Left renal pelvis (tissue), 4 donors: ENCODE results near the gene SLC16A14. TPM values are rescaled to one million over a fixed set of nuclear protein-coding genes. Genes with fewer than 3 reads are reported as not detected.
"Not testable (repeated sequence)": the region's sequence is repeated elsewhere in the genome, so short reads cannot be mapped to it uniquely, and the experiment has no call there.

Experiments
- DNase-seq, 4 donors: peaks; one replicate each; pipeline ENCODE4 v3.0.0-alpha.2; 2013; ENCODE audit warnings: low read depth in 4 of 4, low spot score in 3 of 4
- polyA plus RNA-seq, 4 donors: library from polyadenylated mRNA; unstranded; fragments of 120-200 nt; gene quantifications; one replicate each; pipeline ENCODE4 v1.2.1, GENCODE V29; 2013; ENCODE audit not compliant: insufficient read length in 4 of 4

Gene SLC16A14
- 1 to 10 TPM; 4.7 to 9.4 (median 7.5) TPM for polyA plus RNA-seq

GRCh38 chr2:230068651-230069055 is at the start of gene SLC16A14:
Gene SLC16A14 (minus strand): TSS chr2:230068924. CDS start chr2:230059352, 9,572 bp downstream.
- DNase-seq = peak; percentile 62 to 68 (median 66)

GRCh38 chr2:230106771-230107170 is 38.0 kb upstream of the SLC16A14 start:
- DNase-seq = no peak

GRCh38 chr2:230101967-230102366 is 33.2 kb upstream of the SLC16A14 start:
- not testable (repeated sequence) for DNase-seq

GRCh38 chr2:230097841-230098240 is 29.1 kb upstream of the SLC16A14 start:
- DNase-seq = no peak

GRCh38 chr2:230097424-230097823 is 28.7 kb upstream of the SLC16A14 start:
- DNase-seq = no peak

GRCh38 chr2:230090967-230091366 is 22.2 kb upstream of the SLC16A14 start:
- no peak for DNase-seq

GRCh38 chr2:230085201-230085600 is 16.5 kb upstream of the SLC16A14 start:
- DNase-seq = no peak

GRCh38 chr2:230077851-230078547 is 9.3 kb upstream of the SLC16A14 start:
- DNase-seq = no peak

GRCh38 chr2:230076819-230077218 is 8.1 kb upstream of the SLC16A14 start:
- no peak for DNase-seq

- no peak for DNase-seq
These were observed 7.4 kb upstream of the SLC16A14 start for GRCh38 chr2:230075988-230076631.

- no peak for DNase-seq
These were observed 2.7 kb upstream of the SLC16A14 start for GRCh38 chr2:230071421-230071820.

GRCh38 chr2:230069402-230069801 is 678 bp upstream of the SLC16A14 start:
- DNase-seq = no peak

GRCh38 chr2:230068016-230068650 is 591 bp downstream of the SLC16A14 start:
- peak; percentile 29 to 48 (median 38) for DNase-seq

GRCh38 chr2:230060672-230061293 is 7.9 kb downstream of the SLC16A14 start:
- DNase-seq = no peak

- DNase-seq = no peak
These were observed 14.8 kb downstream of the SLC16A14 start for GRCh38 chr2:230053753-230054478.

- peak in 1 of 4 donors; percentile 1 for DNase-seq
These were observed 16.4 kb downstream of the SLC16A14 start for GRCh38 chr2:230052299-230052698.

GRCh38 chr2:230050136-230050535 is 18.6 kb downstream of the SLC16A14 start:
- DNase-seq = no peak

GRCh38 chr2:230048010-230048671 is 20.6 kb downstream of the SLC16A14 start:
- no peak for DNase-seq

- no peak for DNase-seq
These were observed 22.2 kb downstream of the SLC16A14 start for GRCh38 chr2:230046491-230046890.

- no peak for DNase-seq
These were observed 25.3 kb downstream of the SLC16A14 start for GRCh38 chr2:230043461-230043860.
